ENCODE results near the gene IBA57.

DNA sequence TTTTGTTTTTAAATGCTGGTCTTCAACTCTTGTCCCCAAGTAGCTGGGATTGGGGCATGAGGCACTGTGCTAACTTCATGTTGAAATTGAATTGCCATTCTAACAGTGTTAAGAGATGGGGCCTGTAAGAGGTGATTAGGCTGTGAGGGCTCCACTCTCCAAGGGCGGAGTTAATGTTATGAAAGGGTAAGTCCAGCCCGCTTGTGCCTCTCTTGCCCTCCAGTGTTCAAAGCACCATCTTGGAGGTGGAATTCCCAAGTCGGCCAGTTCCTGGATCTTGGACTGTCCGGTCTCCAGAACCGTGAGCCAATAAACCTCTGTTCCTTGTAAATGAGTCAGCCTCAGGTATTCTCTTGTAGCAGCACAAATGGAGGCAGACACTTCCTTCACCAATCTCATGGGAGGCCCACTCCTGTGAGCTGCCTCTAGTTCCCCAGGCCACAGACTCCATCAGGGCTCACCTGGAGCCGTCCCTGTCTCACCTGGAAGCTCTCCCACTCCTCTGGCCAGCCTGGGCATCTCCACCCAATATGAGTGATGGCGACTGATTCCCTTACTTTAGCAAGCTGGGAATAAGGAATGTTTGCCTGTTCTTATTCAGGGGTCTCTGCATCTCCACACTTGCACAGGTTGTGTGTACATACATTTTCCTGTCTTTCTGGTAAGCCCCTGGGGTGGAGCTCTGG lies 15.5 kb downstream of the IBA57 start:
- TF ChIP-seq EP300 (IDR thresholded peaks at IDR 0.05), result no peak
- TF ChIP-seq, protein P1, sequence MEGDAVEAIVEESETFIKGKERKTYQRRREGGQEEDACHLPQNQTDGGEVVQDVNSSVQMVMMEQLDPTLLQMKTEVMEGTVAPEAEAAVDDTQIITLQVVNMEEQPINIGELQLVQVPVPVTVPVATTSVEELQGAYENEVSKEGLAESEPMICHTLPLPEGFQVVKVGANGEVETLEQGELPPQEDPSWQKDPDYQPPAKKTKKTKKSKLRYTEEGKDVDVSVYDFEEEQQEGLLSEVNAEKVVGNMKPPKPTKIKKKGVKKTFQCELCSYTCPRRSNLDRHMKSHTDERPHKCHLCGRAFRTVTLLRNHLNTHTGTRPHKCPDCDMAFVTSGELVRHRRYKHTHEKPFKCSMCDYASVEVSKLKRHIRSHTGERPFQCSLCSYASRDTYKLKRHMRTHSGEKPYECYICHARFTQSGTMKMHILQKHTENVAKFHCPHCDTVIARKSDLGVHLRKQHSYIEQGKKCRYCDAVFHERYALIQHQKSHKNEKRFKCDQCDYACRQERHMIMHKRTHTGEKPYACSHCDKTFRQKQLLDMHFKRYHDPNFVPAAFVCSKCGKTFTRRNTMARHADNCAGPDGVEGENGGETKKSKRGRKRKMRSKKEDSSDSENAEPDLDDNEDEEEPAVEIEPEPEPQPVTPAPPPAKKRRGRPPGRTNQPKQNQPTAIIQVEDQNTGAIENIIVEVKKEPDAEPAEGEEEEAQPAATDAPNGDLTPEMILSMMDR (IDR thresholded peaks at IDR 0.05), result no peak
- TF ChIP-seq POLR2A (IDR thresholded peaks at IDR 0.05), result no peak
